Activated CD8-positive, alpha-beta T cell treated with anti-CD3 and anti-CD28 coated beads for 36 hours (primary cell): ENCODE measurements around the gene MGMT. TPM values are rescaled to one million over a fixed set of nuclear protein-coding genes. Genes with fewer than 3 reads are reported as not detected.

Source experiments
- ATAC-seq: fragments of 200-7000 bp; cut with Tn5 transposase; one replicate; pipeline ENCODE4 v1.10.0; 2021; ENCODE audit warnings: mild to moderate bottlenecking, moderate library complexity
- CTCF ChIA-PET: fragments of 350-600 bp; sonication (Branson Sonifier 250); formaldehyde crosslinking; loops from one replicate; lab custom pipeline; 2021; ENCODE audit warnings: antibody characterized with exemption; lab: Charles Lee
- POLR2A ChIA-PET: fragments of 350-600 bp; sonication (Branson Sonifier 250); formaldehyde crosslinking; loops from one replicate; lab custom pipeline; 2021; ENCODE audit warnings: antibody characterized with exemption; lab: Charles Lee
- DNase-seq: peaks from one replicate; pipeline ENCODE4 v3.0.0-alpha.2; 2020
- H3K27ac Mint-ChIP-seq: one replicate; pipeline ENCODE4 v1.8.0; 2021; ENCODE audit warnings: mild to moderate bottlenecking, mixed read lengths
- H3K27me3 Mint-ChIP-seq: one replicate; pipeline ENCODE4 v1.8.0; 2021; ENCODE audit warnings: mixed read lengths
- H3K36me3 Mint-ChIP-seq: one replicate; pipeline ENCODE4 v1.8.0; 2021; ENCODE audit warnings: low read depth, mixed read lengths
- H3K4me1 Mint-ChIP-seq: one replicate; pipeline ENCODE4 v1.8.0; 2021; ENCODE audit warnings: low read depth, mixed read lengths
- H3K4me3 Mint-ChIP-seq: one replicate; pipeline ENCODE4 v1.8.0; 2021; ENCODE audit warnings: mild to moderate bottlenecking, moderate library complexity, mixed read lengths
- H3K9me3 Mint-ChIP-seq: one replicate; pipeline ENCODE4 v1.8.0; 2021; ENCODE audit warnings: mixed read lengths
- CTCF ChIP-seq: fragments of 200-600 bp; IDR thresholded peaks from one replicate; pipeline ENCODE4 v1.8.0; 2022; ENCODE audit warnings: antibody characterized with exemption, mild to moderate bottlenecking
- intact Hi-C: fragments of 100-400 bp; cut with micrococcal nuclease; formaldehyde crosslinking; loops from one replicate; pipeline ENCODE4 v1.10.0; 2022
- total RNA-seq, 2 experiments: library from RNA; stranded (reverse); gene quantifications; one replicate each; pipeline ENCODE4 v1.2.3, GENCODE V29; 2021

MGMT gene
- total RNA-seq, 2 experiments from 2014 or later: 16.2 to 17.0 TPM

DNA sequence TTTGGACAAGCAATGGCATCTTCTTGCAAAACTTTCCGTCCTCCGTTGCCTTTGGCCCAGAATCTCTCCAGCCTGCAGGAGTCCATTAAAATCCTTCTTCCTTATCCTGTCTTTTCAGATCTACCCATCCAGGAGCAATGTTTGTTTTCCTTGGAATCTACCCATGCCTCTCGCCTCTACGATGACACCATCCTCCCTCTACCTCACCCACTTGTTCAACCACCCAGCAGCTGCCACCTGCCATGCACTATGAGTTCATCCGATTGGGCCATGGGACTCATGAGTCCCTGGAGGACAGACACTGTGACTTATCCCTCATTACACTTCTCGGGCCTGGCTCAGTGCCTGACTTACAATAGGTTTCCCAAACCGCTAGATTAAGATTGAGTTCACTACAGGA is 26.8 kb upstream of the MGMT start:
- intact Hi-C loops: no loop called here
- H3K36me3 Mint-ChIP-seq: no peaks in the 10 kb centered on the region
- H3K27ac Mint-ChIP-seq: no peak overlapping the region
- H3K9me3 Mint-ChIP-seq: no peaks in the 10 kb centered on the region
- ChIA-PET POLR2A (no interaction called here), CTCF (no interaction called here)
- TF ChIP-seq CTCF: no peak
- H3K27me3 Mint-ChIP-seq: peaks cover 2% of the 10 kb centered on the region
- no peak overlapping the region for H3K4me3 Mint-ChIP-seq
- no peaks in the 10 kb centered on the region for H3K4me1 Mint-ChIP-seq
- ATAC-seq: no peak
- no peak for DNase-seq

DNA sequence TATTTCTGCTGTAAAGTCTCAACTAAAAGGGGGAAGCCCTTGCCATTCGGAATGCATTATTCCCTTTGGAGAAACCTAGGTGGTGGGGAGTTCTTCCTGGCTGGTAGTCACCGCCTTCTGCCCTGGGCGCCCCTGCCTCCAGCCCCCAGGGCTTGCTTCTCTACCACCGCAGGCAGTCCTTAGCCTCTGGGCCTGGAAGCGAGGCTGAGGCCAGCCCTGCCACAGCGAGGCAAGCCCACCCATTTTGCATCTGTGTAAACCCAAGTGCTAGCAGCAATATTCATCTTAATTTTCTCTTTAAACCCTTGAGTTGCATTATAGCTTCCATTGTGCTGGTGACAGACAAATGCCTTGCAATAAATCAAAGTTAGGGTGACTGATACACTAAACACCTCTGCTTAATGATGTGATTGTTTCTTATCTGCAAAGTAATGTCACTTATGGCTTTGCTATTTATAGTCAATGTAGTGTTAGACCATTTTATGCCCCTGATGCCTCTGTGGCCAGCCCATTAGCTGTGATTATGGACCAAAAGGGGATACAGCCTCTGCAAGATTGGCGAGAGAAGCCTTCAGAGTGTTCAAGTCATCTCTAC is 26.2 kb upstream of the MGMT start:
- intact Hi-C loops: no loop called here
- CTCF ChIA-PET: no interaction called here
- Mint-ChIP-seq H3K9me3 (no peaks in the 10 kb centered on the region), H3K4me1 (no peaks in the 10 kb centered on the region), H3K27ac (no peak overlapping the region), H3K4me3 (no peak overlapping the region), H3K27me3 (peaks cover 2% of the 10 kb centered on the region), H3K36me3 (no peaks in the 10 kb centered on the region)
- ATAC-seq: no peak
- no peak for DNase-seq
- no peak for TF ChIP-seq CTCF
- POLR2A ChIA-PET: no interaction called here

GRCh38 chr10:129441372-129442009 is 25.6 kb upstream of the MGMT start:
- peaks cover 2% of the 10 kb centered on the region for H3K27me3 Mint-ChIP-seq
- no peaks in the 10 kb centered on the region for H3K9me3 Mint-ChIP-seq
- ChIA-PET POLR2A (no interaction called here), CTCF (no interaction called here)
- H3K4me3 Mint-ChIP-seq: no peak overlapping the region
- intact Hi-C loops: no loop called here
- ATAC-seq (no peak), DNase-seq (no peak)
- no peaks in the 10 kb centered on the region for H3K36me3 Mint-ChIP-seq
- TF ChIP-seq CTCF: no peak
- no peaks in the 10 kb centered on the region for H3K4me1 Mint-ChIP-seq
- no peak overlapping the region for H3K27ac Mint-ChIP-seq

DNA sequence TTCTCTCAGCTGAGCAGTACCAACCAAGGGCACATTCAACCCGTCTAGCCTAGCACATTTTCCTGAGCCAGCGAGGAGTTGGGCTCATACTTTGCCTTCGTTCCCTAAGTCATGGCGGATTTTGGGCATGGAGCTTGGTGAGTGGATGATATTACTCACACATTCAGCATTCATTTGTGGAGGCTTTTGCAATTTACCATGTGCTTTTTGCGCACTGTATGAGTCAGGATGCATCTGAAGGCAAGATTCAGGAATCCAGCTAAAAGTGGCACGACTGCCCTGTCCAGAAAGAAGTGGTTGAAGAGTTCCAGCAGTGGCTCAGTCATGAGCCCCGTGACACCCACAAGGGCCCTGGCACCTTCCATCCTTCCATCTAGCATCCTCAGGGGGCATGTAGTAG is 24.2 kb upstream of the MGMT start:
- no peak for ATAC-seq
- H3K36me3 Mint-ChIP-seq: no peaks in the 10 kb centered on the region

More for the DNA sequence above, 24.2 kb upstream of the MGMT start:
- ChIA-PET POLR2A (interaction anchor here (0.6 kb wide), 1 partner anchor 9 kb away, joined by 3 read pairs; no protein-coding TSS in a partner anchor), CTCF (no interaction called here)
- no peak for DNase-seq
- no peaks in the 10 kb centered on the region for H3K4me1 Mint-ChIP-seq
- no peak for TF ChIP-seq CTCF
- H3K27ac Mint-ChIP-seq: no peak overlapping the region
- intact Hi-C loops: no loop called here
- no peaks in the 10 kb centered on the region for H3K9me3 Mint-ChIP-seq
- peaks cover 2% of the 10 kb centered on the region for H3K27me3 Mint-ChIP-seq
- H3K4me3 Mint-ChIP-seq: no peak overlapping the region
